ENCODE results near the gene E2F3.

GRCh38 chr6:20413826-20414225, 12.1 kb downstream of the E2F3 start:
- TF ChIP-seq POLR2A (IDR thresholded peaks at IDR 0.05): no peak
- TF ChIP-seq CTCF (IDR thresholded peaks at IDR 0.05): no peak

All from right lobe of liver (tissue), 4 donors.